Measurements from ENCODE around the gene PDP2. TPM values are rescaled to one million over a fixed set of nuclear protein-coding genes. Genes with fewer than 3 reads are reported as not detected.

The PDP2 gene
- total and polyA plus RNA-seq, 9 of the 15 experiments (the other 6 are each of a cell fraction or from before 2014, with no cell fraction given) = 2.5 to 24.3 (median 7.2) TPM

GRCh38 chr16:66872943-66873684, 7.2 kb upstream of the PDP2 start (continued):
- TF ChIP-seq JUN (IDR thresholded peaks at IDR 0.05; ENCODE audit: borderline replicate concordance, low read depth, low read length) = peak; percentile 88
- no peak for TF ChIP-seq JUN (CRISPR knock-in tag; IDR thresholded peaks at IDR 0.05; ENCODE audit: borderline replicate concordance)
- no peak for TF ChIP-seq ZNF639 (CRISPR knock-in tag; conservative IDR thresholded peaks at IDR 0.05 in 1 of 2, IDR thresholded peaks at IDR 0.05 in 1 of 2)
- TF ChIP-seq ZNF592 (IDR thresholded peaks at IDR 0.05) = peak; percentile 88
- TF ChIP-seq ELF2 (CRISPR knock-in tag; IDR thresholded peaks at IDR 0.05) = 0 out of 2 replicates have a peak, but pooled peaks have one; percentile 24
- peak; percentile 68 for TF ChIP-seq PHF20 (IDR thresholded peaks at IDR 0.05; ENCODE audit: partially characterized antibody)
- peak; percentile 55; the same call in 1 of the 2 replicates for TF ChIP-seq SPI1 (IDR thresholded peaks at IDR 0.05; ENCODE audit: borderline replicate concordance, low read depth, low read length)
- peak; percentile 46 for TF ChIP-seq CREB1 (IDR thresholded peaks at IDR 0.05)
- TF ChIP-seq CREB1 (CRISPR knock-in tag; IDR thresholded peaks at IDR 0.05) = peak; percentile 57; the same call in 1 of the 2 replicates
- peak; percentile 81 for TF ChIP-seq POLR2G (IDR thresholded peaks at IDR 0.05; ENCODE audit: low read depth, low read length)
- no peak for TF ChIP-seq ZNF655 (CRISPR knock-in tag; IDR thresholded peaks at IDR 0.05)
- TF ChIP-seq NFE2 (IDR thresholded peaks at IDR 0.05; ENCODE audit: low read depth) = peak; percentile 43

Measured in K562 (cell line).